Measurements from ENCODE around the gene SUGCT. TPM values are rescaled to one million over a fixed set of nuclear protein-coding genes. Genes with fewer than 3 reads are reported as not detected.

Gene SUGCT
- total RNA-seq, 3 donors from 2014 or later, result 7.6 to 19.1 (median 10.1) TPM

GRCh38 chr7:40611095-40611871, 476.5 kb downstream of the SUGCT start:
- Histone ChIP-seq H3K36me3 (ENCODE audit: low read depth) (no peaks in the 10 kb centered on the region), H3K4me3 (no peak overlapping the region), H3K9me3 (no peaks in the 10 kb centered on the region), H3K4me1 (ENCODE audit: low read depth) (peaks cover 4% of the 10 kb centered on the region)
- peak; percentile 61 for ATAC-seq
- no peak for TF ChIP-seq CTCF (IDR thresholded peaks at IDR 0.05)
- no peak for DNase-seq
- intact Hi-C loops (cut with DNase I, micrococcal nuclease), result no loop called here

DNA sequence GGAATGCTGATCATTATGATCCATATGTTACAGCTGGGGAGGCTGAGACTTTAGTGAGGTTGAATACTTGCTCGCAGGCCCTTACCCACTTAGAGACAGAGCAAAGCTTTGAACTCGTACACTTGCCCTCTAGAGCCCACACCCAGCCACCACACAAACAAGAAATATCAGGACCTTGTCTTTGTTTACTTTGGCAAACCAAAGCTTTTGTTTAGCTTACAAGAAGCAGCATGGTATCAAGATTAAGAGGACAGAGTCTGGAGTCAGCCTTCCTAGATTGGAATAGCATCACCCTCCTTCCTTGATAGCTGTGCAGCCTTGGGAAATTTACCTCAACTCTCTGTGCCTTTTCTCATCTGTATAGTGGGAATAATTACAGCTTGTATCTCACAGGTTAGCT, 477.5 kb downstream of the SUGCT start:
- no peak for TF ChIP-seq CTCF (IDR thresholded peaks at IDR 0.05)
- no peak for DNase-seq

GRCh38 chr7:40619647-40620046, 484.8 kb downstream of the SUGCT start:
- H3K4me3 ChIP-seq, result no peak overlapping the region
- intact Hi-C loops (cut with DNase I, micrococcal nuclease), result no loop called here
- ATAC-seq (no peak), DNase-seq (no peak)
- no peak for TF ChIP-seq CTCF (IDR thresholded peaks at IDR 0.05)
- H3K9me3 ChIP-seq, result no peaks in the 10 kb centered on the region
- H3K4me1 ChIP-seq (ENCODE audit: low read depth), result peaks cover 3% of the 10 kb centered on the region
- no peaks in the 10 kb centered on the region for H3K36me3 ChIP-seq (ENCODE audit: low read depth)

More for the DNA sequence above, 477.5 kb downstream of the SUGCT start:
- Histone ChIP-seq H3K4me3 (no peak overlapping the region), H3K36me3 (ENCODE audit: low read depth) (no peaks in the 10 kb centered on the region), H3K9me3 (no peaks in the 10 kb centered on the region), H3K4me1 (ENCODE audit: low read depth) (peaks cover 4% of the 10 kb centered on the region)
- ATAC-seq, result peak; percentile 51
- intact Hi-C loops (cut with DNase I, micrococcal nuclease), result no loop called here

- H3K36me3 ChIP-seq (ENCODE audit: low read depth), result no peaks in the 10 kb centered on the region
- peaks cover 3% of the 10 kb centered on the region for H3K4me1 ChIP-seq (ENCODE audit: low read depth)
- DNase-seq (no peak), ATAC-seq (no peak)
- no peak for TF ChIP-seq CTCF (IDR thresholded peaks at IDR 0.05)
- no peaks in the 10 kb centered on the region for H3K9me3 ChIP-seq
- intact Hi-C loops (cut with DNase I, micrococcal nuclease), result no loop called here
- H3K4me3 ChIP-seq, result no peak overlapping the region
Observed at GRCh38 chr7:40621592-40621998, 486.8 kb downstream of the SUGCT start.

GRCh38 chr7:40622941-40623501, 488.2 kb downstream of the SUGCT start:
- TF ChIP-seq CTCF (IDR thresholded peaks at IDR 0.05), result no peak
- no peak for DNase-seq
- no peaks in the 10 kb centered on the region for H3K9me3 ChIP-seq
- peaks cover 3% of the 10 kb centered on the region for H3K4me1 ChIP-seq (ENCODE audit: low read depth)
- H3K36me3 ChIP-seq (ENCODE audit: low read depth), result no peaks in the 10 kb centered on the region
- peak; percentile 45 for ATAC-seq
- H3K4me3 ChIP-seq, result no peak overlapping the region
- intact Hi-C loops (cut with DNase I, micrococcal nuclease), result no loop called here
